HTERT RPE-1 (cell line): Measurements from ENCODE around the gene YAP1.

Experiments
- in situ Hi-C: fragments of 300-500 bp; cut with MboI; formaldehyde crosslinking; loops from 4 replicates; pipeline ENCODE4 v1.14.3; 2020; ENCODE audit warnings: low sequenced_read_pairs

The YAP1 gene

DNA sequence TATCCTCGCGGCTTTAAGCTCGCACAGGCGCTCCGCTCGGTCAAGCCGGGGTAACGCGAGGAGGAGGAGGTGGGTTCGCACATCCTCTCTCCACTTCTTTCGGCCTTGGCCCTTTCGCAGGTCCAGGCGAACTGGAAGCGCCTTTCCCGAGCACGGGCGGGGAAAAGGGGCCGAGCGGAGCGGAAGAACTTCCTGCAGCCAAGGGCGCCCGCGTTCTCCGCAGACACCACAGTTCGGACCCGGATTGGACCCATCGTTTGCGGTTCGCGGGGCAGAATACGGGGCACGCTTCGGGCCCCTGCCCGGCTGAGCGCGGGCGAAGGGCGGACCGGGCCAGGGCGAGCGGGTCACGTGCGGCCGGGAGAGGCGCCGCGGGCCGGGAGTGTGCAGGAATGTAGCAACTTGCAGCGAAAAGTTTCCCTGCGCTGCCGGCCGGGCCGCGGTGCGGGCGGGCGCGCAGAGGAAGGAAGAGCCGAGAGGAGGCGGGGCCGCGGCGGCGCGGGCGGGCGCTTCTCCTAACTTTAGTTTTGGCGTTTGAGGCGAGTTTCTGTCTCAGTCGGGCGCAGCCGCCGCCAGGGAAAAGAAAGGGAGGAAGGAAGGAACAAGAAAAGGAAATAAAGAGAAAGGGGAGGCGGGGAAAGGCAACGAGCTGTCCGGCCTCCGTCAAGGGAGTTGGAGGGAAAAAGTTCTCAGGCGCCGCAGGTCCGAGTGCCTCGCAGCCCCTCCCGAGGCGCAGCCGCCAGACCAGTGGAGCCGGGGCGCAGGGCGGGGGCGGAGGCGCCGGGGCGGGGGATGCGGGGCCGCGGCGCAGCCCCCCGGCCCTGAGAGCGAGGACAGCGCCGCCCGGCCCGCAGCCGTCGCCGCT is at the start of gene YAP1:
Gene YAP1 (plus strand): TSS at position 552 of the 865 bp plus-strand sequence. CDS start 402 bp downstream, outside the sequence.
- in situ Hi-C loops: no loop called here

DNA sequence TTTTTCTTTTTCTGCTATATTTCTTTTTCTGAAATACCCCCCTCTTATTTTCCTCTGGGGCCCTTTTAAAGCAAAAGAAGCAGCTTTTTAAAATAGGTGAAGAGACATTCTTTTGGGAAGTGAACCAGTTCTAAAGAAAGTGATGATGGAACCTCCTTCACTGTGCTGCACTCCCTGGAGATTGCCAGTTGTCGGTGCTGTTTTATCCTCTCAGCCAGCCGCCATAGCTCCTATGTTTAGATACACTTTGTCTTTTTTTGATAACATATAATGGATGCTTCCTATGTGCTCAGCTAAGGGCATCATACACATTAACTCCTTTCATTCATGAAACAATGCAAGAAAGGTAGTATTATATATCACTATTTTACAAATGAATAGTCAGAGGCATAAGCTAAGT is 49.0 kb upstream of the YAP1 start:
- in situ Hi-C loops: no loop called here

DNA sequence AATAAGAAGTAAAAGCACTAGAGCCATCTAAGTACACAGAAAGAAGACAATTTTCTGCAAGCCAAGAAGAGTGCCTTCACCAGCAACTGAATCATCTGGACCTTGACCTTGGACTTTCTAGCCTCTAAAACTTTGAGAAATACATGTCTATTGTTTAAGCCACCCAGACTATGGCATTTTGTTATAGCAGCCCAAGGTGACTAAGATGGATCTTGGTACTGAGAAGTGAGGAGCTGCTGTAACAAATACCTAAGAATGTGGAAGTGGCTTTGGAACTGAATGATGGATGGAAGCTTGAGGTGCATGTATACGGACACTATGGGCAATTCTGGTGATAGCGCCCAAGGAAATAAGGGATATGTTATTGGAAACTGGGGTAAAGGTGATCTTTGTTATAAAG is 48.1 kb upstream of the YAP1 start:
- in situ Hi-C loops: no loop called here

DNA sequence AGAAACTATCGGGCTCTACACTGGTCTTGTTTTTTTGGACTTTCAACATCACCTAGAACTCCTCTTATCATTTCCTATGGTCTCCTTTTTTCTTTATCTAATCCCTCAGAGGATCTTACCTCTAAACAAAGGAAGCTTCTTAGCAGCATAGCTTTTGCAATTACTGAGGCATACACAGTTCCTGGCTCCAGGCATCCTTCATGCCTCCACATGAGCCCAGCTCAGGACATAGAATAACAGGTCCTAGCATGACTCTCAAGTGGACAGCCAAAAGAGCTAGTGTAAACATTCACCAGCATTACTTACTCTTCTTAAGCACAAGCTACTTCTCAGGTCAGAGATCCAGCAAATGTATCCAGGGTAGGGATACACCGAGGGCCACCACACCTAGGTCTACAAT is 45.9 kb upstream of the YAP1 start:
- in situ Hi-C loops: no loop called here

DNA sequence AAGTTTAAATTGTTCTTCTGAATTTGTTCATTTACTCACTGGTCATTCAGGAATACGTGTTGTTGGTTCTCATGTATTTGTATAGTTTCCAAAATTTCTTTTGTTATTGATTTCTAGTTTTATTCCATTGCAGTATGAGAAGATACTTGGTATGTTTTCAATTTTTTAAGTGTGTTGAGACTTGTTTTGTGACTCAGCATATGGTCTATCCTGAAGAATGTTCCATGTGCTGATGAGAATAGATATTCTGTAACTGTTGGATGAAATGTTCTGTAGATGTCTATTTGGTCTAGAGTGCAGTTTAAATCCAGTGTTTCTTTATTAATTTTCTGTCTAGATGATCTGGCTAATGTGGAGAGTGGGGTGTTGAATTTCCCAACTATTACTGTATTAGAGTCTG is 39.5 kb upstream of the YAP1 start:
- in situ Hi-C loops: no loop called here

DNA sequence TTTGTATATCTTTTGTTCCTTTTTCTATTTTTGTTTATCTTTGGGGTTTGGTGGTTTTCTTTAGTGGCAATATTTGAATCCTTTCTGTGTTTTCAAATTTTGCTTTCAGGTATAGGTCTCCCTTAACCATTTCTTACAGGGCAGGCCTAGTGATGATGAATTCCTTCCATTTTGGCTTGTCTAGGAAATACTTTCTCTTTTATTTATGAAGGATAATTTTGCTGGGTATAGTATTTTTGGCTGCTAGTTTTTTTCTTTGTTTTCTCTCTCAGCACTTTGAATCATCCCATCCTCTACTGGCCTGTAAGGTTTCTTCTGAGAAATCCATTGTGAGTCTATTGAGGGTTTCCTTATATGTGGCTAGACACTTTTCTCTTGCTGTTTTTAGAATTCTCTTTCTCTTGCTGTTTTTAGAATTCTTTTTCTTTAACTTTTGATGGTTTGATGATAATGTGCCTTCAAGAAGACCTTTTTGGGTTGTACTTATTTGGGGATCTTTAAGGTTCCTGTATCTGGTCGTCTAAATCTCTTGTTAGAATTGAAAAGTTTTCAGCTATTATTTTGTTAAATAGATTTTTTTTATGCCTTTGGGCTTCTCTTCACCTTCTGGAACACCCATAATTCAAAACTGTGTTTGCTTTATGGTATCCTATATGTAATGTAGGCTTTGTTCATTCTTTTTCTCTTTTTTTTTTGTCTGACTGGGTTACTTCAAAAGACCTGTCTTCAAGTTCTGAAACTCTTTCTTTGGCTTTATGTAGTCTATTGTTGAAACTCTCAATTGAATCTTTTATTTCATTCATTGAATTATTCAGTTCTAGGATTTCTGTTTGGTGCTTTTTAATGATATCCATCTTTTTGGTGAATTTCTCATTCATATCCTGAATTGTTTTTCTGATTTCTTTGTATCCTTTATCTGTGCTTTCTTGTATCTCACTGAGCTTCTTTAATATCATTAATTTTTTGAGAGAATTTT is 38.5 kb upstream of the YAP1 start:
- in situ Hi-C loops: no loop called here

DNA sequence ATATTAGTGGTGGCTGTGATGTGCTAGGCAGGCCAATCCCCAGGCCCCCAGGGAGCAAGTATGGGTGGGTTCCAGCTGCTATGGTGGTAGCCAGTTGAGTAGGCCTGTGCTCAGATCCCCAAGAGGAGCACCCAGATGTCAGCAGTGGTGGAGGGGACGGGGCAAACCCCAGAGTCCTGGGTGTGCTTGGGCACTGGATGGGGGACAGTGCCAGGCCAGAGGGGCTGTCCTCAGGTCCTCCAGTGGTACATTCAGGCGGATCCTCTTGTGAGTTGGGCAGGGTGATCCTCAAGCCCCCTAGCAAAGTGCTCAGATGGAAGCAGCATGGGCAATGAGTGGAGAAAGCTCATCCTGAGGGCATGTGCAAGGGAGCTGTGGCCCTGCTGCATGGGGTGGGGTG is 37.0 kb upstream of the YAP1 start:
- in situ Hi-C loops: no loop called here

DNA sequence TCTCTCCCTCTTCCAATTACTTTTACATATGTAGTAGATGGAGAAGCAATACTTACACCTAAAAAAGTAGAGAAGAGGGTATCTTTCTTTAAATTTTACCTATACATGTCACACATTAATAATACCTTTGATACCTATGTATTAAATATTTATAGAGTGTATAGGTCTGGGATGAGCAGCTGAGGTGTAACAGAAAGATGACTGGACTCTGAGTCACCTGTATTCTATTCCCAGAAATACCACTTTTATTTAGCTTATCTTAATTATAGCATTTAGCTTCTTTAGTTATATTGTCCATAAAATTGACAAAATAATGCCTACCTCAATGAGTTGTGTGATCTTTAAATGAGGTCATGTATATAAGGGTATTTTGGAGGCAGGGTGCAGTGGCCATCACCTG is 30.6 kb upstream of the YAP1 start:
- in situ Hi-C loops: no loop called here

DNA sequence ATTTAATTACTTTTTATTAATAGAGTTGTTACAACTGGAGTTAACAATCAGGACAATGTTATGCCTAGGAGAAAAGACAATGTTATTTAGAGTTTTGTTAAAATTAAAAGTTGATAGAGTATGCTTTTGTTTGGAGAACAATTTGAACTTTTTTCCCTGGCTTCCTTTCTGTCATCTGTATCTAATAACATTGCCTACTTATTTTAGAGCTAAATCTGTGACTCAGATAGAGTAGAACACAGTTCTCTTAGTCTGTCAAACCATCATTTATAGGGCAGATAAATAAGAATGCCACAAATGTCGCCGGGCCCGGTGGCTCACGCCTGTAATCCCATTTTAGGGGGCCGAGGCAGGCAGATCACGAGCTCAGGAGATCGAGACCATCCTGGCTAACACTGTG is 28.9 kb upstream of the YAP1 start:
- in situ Hi-C loops: no loop called here

DNA sequence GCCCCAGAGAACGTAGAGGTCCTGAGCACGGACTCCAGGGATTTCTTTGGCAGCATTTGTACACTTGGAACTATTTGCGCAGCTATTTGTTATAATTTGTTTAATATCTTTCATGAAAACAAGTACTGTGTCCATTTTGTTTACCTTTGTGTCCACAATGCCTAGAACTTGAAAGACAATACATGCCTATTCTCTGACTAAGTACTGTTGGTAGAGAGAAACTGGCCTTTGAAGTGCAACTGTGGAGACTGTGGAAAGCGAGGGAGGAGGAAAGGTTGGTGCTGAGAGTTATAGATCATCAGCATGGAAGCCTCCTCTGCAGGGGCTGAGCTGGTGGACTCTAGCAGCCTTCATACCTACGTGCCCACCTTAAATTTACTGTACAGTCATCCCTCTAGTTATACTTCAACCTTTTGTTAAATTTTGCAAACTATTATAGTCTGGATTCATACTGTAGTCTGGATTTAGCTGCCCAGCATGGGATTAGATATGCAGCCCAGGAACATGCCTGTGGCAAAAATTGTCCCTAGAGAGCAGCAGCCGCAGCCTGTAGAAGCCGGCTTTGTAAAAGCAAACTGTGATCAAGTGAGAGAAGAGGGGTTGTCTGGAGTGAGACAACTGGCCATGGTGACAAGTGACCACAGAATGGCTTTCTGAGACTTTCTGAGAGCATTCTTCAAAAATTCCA is 24.2 kb upstream of the YAP1 start:
- in situ Hi-C loops: no loop called here

DNA sequence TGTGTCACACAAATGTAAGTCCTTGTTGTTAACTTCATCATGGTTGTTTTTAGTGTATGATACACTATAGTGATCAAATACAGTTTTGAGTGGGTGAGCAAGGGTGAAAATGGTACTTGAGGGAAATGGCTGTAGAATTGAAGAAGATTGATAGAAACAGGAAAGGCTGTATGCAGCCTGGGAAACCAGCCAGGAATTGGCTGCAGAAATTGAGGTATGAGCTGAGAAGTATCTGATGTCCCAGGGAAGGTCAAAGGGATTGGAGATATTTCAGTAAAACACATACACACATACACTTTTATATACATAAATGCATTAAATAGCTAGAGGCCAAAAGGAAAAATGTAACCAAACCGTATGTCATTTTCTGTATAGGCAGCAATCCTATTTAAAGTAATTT is 13.1 kb upstream of the YAP1 start:
- in situ Hi-C loops: no loop called here

DNA sequence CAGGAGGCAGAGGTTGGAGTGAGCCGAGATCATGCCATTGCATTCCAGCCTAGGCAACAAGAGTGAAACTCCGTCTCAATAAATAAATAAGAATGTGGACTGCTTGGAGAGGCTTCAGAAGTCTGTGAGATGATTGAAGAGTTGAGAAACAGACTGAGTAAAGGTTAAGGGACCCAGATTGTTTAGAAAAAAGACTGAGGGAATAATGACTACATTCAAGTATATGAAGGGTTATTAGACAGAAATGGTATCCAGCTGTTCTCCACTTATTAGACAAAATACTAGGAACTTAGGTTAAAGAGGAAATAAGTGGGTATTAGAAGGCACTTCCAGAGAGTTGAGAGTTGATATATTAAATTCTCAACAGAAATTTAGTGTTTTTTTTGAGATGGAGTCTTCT is 10.5 kb upstream of the YAP1 start:
- in situ Hi-C loops: no loop called here

DNA sequence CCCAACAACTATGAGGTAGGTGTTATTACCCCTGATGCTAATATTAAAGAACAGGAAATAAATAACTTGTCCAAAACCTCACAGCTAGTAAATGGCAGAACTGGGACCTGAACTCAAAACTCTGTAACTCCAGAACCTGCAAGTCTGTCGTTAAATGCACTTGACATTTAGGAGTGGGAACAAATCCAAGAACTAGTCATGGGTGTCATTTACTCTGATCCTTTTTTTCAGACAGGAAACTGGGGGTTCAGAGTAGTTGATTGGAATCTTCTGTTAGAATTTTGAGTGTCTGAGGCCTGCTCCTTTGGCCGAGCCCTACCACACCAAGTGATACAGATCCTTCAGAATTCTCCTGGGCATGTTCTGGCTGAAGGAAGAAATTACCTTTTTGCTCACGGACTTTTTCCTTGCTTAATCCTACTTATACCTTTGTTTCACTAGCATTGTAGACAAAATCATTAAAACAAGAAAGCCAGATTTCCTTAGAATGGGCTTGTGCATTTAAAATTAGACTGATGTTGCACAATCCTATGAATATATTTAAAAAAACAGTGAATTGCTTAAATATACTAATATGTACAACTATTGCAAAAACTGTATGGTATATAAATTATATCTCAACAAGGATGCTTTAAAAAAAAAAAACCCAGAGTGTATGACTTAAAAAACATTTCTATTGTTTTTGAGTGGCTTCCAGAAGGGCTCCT is 1.4 kb upstream of the YAP1 start:
- in situ Hi-C loops: no loop called here

DNA sequence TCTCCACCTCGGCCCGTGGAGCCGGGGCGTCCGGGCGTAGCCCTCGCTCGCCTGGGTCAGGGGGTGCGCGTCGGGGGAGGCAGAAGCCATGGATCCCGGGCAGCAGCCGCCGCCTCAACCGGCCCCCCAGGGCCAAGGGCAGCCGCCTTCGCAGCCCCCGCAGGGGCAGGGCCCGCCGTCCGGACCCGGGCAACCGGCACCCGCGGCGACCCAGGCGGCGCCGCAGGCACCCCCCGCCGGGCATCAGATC is 439 bp downstream of the YAP1 start:
- in situ Hi-C loops: no loop called here

DNA sequence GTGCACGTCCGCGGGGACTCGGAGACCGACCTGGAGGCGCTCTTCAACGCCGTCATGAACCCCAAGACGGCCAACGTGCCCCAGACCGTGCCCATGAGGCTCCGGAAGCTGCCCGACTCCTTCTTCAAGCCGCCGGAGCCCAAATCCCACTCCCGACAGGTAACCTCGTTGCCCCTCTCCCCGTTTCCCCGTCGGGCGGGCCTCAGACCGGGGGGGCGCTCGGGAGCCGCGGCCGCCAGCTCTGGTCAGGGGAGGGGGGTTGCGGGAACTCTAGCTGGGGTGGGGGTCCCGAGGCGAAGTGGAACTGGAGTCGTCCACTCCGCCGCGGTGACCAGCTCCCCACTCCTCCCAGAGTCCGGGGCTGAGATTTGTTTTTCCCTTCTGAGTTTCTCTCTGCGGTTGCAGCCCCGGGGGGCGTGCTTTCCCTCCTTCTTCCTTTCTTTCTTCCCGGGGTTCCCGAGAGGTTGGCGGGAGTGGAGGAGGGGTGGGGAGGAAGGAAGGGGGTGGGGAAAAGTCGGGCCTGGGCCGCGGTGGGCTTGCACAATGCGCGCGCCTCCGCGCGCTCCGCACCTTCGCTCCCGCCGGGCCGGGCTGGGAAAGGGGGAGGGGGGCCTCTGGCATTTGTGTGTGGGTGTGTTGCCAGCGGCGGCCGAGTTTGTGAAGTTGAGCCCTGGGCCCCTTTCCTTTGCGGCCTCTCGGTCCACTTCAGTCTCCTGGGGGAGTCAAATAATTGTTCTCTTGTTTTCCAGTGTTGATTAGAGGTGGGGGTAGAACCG is 952 bp downstream of the YAP1 start:
- in situ Hi-C loops: no loop called here

DNA sequence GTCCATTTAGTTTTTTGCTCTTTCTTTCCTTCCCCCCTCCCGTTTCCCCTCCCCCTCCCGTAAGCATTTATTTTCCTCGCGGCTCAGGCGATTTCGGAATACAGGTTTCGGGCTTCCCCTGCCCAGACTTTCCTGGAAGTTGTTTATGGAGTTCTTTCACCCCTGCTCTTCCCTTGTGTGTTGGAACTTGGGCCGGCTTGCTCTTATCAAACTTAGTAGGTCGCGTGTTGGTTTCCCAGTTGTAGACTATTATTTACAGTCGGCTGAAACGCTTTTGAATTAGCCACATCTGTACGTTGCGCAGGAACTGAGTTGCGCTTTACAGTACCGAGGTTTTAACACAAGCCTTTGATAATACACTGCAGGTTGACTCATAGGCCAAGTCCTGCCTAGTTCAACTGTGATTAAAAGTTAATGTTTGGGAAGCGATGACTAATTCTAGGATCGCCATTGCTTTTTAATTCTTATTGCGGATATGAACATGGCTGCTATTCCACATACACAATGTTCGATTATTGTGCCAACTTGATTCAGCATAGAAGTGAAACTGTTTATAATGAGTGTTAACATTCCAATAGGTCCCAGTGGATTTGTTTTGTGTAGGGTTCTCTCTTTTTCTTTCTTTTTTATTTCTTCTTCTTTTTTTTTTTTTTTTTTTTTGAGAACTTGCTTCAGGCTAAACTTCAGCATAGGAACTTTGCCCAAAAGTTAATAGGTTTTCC is 1.7 kb downstream of the YAP1 start:
- in situ Hi-C loops: no loop called here

DNA sequence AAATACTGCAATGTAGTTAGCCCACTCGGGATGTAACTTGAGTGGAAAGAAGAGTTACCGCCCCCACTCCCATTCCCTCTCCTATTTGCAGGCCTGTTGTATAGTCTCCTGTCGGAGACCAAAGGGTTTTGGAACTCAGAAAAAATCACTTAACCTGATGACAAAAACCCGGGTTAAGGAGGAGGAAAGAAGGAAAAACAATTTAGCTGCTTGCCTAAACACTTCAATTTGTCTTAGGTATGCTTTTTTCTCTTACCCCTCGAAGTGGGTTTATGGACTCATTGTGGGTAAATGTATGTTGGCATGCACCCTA is 2.2 kb downstream of the YAP1 start:
- in situ Hi-C loops: no loop called here

DNA sequence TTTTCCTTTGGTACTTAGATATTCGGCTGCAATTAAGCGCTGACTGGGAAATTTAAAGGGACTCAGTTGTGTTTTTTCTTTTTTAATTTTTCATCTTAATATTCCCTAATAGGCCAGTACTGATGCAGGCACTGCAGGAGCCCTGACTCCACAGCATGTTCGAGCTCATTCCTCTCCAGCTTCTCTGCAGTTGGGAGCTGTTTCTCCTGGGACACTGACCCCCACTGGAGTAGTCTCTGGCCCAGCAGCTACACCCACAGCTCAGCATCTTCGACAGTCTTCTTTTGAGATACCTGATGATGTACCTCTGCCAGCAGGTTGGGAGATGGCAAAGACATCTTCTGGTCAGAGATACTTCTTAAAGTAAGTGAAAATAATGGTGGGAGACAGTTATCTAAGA is 3.8 kb downstream of the YAP1 start:
- in situ Hi-C loops: no loop called here

DNA sequence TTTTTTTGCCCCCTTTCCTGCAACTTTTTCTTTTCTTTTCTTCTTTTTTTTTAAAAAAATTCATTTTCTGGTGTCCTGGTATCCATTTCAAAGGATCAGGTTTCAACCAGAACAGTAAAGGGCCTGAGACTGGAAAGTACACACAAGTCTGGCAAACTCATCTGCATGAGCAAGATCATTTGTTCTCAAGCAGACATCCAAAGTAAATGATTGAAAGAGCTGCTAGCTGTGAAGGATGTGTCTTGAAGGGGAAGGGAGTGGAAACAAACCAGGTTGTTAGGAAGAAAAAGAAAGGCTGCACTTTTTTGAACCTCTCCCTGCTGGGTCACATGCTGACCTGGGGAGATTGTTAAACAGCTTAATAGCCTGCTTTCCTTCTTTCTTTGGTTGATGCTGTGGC is 5.3 kb downstream of the YAP1 start:
- in situ Hi-C loops: no loop called here
